Measurements from ENCODE around the gene FLVCR1. TPM values are rescaled to one million over a fixed set of nuclear protein-coding genes. Genes with fewer than 3 reads are reported as not detected.

FLVCR1 gene
- total and polyA plus RNA-seq, 9 of the 15 experiments (the other 6 are each of a cell fraction or from before 2014, with no cell fraction given) = 5.2 to 18.0 (median 12.5) TPM

GRCh38 chr1:212915245-212916091, 57.4 kb downstream of the FLVCR1 start (continued):
- TF ChIP-seq ZNF785 (CRISPR knock-in tag; IDR thresholded peaks at IDR 0.05) = no peak
- TF ChIP-seq ZNF583 (CRISPR knock-in tag; IDR thresholded peaks at IDR 0.05) = no peak
- TF ChIP-seq, protein P1, sequence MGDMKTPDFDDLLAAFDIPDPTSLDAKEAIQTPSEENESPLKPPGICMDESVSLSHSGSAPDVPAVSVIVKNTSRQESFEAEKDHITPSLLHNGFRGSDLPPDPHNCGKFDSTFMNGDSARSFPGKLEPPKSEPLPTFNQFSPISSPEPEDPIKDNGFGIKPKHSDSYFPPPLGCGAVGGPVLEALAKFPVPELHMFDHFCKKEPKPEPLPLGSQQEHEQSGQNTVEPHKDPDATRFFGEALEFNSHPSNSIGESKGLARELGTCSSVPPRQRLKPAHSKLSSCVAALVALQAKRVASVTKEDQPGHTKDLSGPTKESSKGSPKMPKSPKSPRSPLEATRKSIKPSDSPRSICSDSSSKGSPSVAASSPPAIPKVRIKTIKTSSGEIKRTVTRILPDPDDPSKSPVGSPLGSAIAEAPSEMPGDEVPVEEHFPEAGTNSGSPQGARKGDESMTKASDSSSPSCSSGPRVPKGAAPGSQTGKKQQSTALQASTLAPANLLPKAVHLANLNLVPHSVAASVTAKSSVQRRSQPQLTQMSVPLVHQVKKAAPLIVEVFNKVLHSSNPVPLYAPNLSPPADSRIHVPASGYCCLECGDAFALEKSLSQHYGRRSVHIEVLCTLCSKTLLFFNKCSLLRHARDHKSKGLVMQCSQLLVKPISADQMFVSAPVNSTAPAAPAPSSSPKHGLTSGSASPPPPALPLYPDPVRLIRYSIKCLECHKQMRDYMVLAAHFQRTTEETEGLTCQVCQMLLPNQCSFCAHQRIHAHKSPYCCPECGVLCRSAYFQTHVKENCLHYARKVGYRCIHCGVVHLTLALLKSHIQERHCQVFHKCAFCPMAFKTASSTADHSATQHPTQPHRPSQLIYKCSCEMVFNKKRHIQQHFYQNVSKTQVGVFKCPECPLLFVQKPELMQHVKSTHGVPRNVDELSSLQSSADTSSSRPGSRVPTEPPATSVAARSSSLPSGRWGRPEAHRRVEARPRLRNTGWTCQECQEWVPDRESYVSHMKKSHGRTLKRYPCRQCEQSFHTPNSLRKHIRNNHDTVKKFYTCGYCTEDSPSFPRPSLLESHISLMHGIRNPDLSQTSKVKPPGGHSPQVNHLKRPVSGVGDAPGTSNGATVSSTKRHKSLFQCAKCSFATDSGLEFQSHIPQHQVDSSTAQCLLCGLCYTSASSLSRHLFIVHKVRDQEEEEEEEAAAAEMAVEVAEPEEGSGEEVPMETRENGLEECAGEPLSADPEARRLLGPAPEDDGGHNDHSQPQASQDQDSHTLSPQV (IDR thresholded peaks at IDR 0.05) = no peak
- no peak for TF ChIP-seq SREBF2 (CRISPR knock-in tag; IDR thresholded peaks at IDR 0.05)
- no peak for TF ChIP-seq CBX2 (IDR thresholded peaks at IDR 0.05; ENCODE audit: insufficient read depth, low read length, poor library complexity, severe bottlenecking)
- TF ChIP-seq, protein P2, sequence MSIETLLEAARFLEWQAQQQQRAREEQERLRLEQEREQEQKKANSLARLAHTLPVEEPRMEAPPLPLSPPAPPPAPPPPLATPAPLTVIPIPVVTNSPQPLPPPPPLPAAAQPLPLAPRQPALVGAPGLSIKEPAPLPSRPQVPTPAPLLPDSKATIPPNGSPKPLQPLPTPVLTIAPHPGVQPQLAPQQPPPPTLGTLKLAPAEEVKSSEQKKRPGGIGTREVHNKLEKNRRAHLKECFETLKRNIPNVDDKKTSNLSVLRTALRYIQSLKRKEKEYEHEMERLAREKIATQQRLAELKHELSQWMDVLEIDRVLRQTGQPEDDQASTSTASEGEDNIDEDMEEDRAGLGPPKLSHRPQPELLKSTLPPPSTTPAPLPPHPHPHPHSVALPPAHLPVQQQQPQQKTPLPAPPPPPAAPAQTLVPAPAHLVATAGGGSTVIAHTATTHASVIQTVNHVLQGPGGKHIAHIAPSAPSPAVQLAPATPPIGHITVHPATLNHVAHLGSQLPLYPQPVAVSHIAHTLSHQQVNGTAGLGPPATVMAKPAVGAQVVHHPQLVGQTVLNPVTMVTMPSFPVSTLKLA (conservative IDR thresholded peaks at IDR 0.05) = no peak
- TF ChIP-seq PURB (CRISPR knock-in tag; IDR thresholded peaks at IDR 0.05; ENCODE audit: low read depth) = no peak
- no peak for TF ChIP-seq NCOA6 (IDR thresholded peaks at IDR 0.05)
- TF ChIP-seq CREB5 (CRISPR knock-in tag; IDR thresholded peaks at IDR 0.05) = no peak
- no peak for TF ChIP-seq HMG20A (CRISPR knock-in tag; conservative IDR thresholded peaks at IDR 0.05)
- TF ChIP-seq, protein P3, sequence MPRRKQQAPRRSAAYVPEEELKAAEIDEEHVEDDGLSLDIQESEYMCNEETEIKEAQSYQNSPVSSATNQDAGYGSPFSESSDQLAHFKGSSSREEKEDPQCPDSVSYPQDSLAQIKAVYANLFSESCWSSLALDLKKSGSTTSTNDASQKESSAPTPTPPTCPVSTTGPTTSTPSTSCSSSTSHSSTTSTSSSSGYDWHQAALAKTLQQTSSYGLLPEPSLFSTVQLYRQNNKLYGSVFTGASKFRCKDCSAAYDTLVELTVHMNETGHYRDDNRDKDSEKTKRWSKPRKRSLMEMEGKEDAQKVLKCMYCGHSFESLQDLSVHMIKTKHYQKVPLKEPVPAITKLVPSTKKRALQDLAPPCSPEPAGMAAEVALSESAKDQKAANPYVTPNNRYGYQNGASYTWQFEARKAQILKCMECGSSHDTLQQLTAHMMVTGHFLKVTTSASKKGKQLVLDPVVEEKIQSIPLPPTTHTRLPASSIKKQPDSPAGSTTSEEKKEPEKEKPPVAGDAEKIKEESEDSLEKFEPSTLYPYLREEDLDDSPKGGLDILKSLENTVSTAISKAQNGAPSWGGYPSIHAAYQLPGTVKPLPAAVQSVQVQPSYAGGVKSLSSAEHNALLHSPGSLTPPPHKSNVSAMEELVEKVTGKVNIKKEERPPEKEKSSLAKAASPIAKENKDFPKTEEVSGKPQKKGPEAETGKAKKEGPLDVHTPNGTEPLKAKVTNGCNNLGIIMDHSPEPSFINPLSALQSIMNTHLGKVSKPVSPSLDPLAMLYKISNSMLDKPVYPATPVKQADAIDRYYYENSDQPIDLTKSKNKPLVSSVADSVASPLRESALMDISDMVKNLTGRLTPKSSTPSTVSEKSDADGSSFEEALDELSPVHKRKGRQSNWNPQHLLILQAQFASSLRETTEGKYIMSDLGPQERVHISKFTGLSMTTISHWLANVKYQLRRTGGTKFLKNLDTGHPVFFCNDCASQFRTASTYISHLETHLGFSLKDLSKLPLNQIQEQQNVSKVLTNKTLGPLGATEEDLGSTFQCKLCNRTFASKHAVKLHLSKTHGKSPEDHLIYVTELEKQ (CRISPR knock-in tag; IDR thresholded peaks at IDR 0.05) = no peak
- TF ChIP-seq TEAD1 (CRISPR knock-in tag; IDR thresholded peaks at IDR 0.05) = no peak; a peak in 1 of 4 replicates
- TF ChIP-seq NELFE (IDR thresholded peaks at IDR 0.05; ENCODE audit: insufficient read depth, insufficient read length) = no peak
- peak; percentile 24; the same call in 1 of the 2 replicates for TF ChIP-seq GABPB1 (CRISPR knock-in tag; IDR thresholded peaks at IDR 0.05)
- TF ChIP-seq ETV6 (IDR thresholded peaks at IDR 0.05; ENCODE audit: borderline replicate concordance in 1 of 2, low read depth in 2 of 2, low read length in 1 of 2) = no peak
- TF ChIP-seq ETV6 (CRISPR knock-in tag; IDR thresholded peaks at IDR 0.05; ENCODE audit: borderline replicate concordance) = no peak
- no peak for TF ChIP-seq KLF10 (CRISPR knock-in tag; IDR thresholded peaks at IDR 0.05)
